GM21526 (cell line): Measurements from ENCODE around the gene HPGD.

Experiments
- ATAC-seq: cut with Tn5 transposase; IDR thresholded peaks from one replicate; pipeline ENCODE4 v1.9.1; 2021; ENCODE audit warnings: moderate library complexity; ENCODE audit not compliant: unreplicated experiment, low FRiP score

The HPGD gene

GRCh38 chr4:174522183-174523024 is at the start of gene HPGD:
Gene HPGD (minus strand): TSS chr4:174522488. CDS start chr4:174522451, 37 bp downstream.
- ATAC-seq = peak; percentile 61

- ATAC-seq = no peak
Observed at GRCh38 chr4:174564529-174564928, 42.2 kb upstream of the HPGD start.

GRCh38 chr4:174563399-174563798 is 41.1 kb upstream of the HPGD start:
- no peak for ATAC-seq

GRCh38 chr4:174561560-174561959 is 39.3 kb upstream of the HPGD start:
- ATAC-seq = no peak

GRCh38 chr4:174559894-174560293 is 37.6 kb upstream of the HPGD start:
- ATAC-seq = no peak

- ATAC-seq = no peak
Observed at GRCh38 chr4:174555789-174556630, 33.7 kb upstream of the HPGD start.

- no peak for ATAC-seq
Observed at GRCh38 chr4:174554231-174554728, 32.0 kb upstream of the HPGD start.

- no peak for ATAC-seq
Observed at GRCh38 chr4:174553828-174554227, 31.5 kb upstream of the HPGD start.

- no peak for ATAC-seq
Observed at GRCh38 chr4:174553031-174553430, 30.7 kb upstream of the HPGD start.

GRCh38 chr4:174550541-174550940 is 28.3 kb upstream of the HPGD start:
- ATAC-seq = no peak

GRCh38 chr4:174549721-174550120 is 27.4 kb upstream of the HPGD start:
- ATAC-seq = no peak

GRCh38 chr4:174545268-174545667 is 23.0 kb upstream of the HPGD start:
- no peak for ATAC-seq

- no peak for ATAC-seq
Observed at GRCh38 chr4:174544496-174544895, 22.2 kb upstream of the HPGD start.

GRCh38 chr4:174540175-174540574 is 17.9 kb upstream of the HPGD start:
- ATAC-seq = no peak

- ATAC-seq = no peak
Observed at GRCh38 chr4:174539571-174539970, 17.3 kb upstream of the HPGD start.

- no peak for ATAC-seq
Observed at GRCh38 chr4:174538876-174539250, 16.6 kb upstream of the HPGD start.

- ATAC-seq = peak; percentile 98
Observed at GRCh38 chr4:174538123-174538875, 16.0 kb upstream of the HPGD start.

- peak; percentile 34 for ATAC-seq
Observed at GRCh38 chr4:174537634-174538033, 15.3 kb upstream of the HPGD start.

- no peak for ATAC-seq
Observed at GRCh38 chr4:174534461-174534860, 12.2 kb upstream of the HPGD start.

- no peak for ATAC-seq
Observed at GRCh38 chr4:174532445-174532844, 10.2 kb upstream of the HPGD start.

GRCh38 chr4:174531486-174531885 is 9.2 kb upstream of the HPGD start:
- ATAC-seq = no peak
